Neural cell (in vitro differentiated cells): ENCODE data around the gene NPTXR.

Source experiments
- CTCF ChIP-seq: fragments of 450-650 bp; IDR thresholded peaks from 2 replicates; pipeline ENCODE4 v1.5.1; 2014; ENCODE audit warnings: antibody characterized with exemption, mild to moderate bottlenecking, moderate library complexity; ENCODE audit not compliant: poor library complexity, severe bottlenecking
- POLR2AphosphoS5 ChIP-seq: IDR thresholded peaks from 2 replicates; pipeline ENCODE4 v1.6.1; 2012
- TF ChIP-seq, protein P1 (sequence below): IDR thresholded peaks from 2 replicates; pipeline ENCODE4 v1.6.1; 2012; ENCODE audit warnings: borderline replicate concordance

- TF ChIP-seq CTCF (no peak), POLR2AphosphoS5 (no peak)
- TF ChIP-seq, protein P1, sequence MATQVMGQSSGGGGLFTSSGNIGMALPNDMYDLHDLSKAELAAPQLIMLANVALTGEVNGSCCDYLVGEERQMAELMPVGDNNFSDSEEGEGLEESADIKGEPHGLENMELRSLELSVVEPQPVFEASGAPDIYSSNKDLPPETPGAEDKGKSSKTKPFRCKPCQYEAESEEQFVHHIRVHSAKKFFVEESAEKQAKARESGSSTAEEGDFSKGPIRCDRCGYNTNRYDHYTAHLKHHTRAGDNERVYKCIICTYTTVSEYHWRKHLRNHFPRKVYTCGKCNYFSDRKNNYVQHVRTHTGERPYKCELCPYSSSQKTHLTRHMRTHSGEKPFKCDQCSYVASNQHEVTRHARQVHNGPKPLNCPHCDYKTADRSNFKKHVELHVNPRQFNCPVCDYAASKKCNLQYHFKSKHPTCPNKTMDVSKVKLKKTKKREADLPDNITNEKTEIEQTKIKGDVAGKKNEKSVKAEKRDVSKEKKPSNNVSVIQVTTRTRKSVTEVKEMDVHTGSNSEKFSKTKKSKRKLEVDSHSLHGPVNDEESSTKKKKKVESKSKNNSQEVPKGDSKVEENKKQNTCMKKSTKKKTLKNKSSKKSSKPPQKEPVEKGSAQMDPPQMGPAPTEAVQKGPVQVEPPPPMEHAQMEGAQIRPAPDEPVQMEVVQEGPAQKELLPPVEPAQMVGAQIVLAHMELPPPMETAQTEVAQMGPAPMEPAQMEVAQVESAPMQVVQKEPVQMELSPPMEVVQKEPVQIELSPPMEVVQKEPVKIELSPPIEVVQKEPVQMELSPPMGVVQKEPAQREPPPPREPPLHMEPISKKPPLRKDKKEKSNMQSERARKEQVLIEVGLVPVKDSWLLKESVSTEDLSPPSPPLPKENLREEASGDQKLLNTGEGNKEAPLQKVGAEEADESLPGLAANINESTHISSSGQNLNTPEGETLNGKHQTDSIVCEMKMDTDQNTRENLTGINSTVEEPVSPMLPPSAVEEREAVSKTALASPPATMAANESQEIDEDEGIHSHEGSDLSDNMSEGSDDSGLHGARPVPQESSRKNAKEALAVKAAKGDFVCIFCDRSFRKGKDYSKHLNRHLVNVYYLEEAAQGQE: no peak
Measured at GRCh38 chr22:38789606-38790005, 54.2 kb downstream of the NPTXR start.
